Measurements from ENCODE around the gene LRRC75A.

DNA sequence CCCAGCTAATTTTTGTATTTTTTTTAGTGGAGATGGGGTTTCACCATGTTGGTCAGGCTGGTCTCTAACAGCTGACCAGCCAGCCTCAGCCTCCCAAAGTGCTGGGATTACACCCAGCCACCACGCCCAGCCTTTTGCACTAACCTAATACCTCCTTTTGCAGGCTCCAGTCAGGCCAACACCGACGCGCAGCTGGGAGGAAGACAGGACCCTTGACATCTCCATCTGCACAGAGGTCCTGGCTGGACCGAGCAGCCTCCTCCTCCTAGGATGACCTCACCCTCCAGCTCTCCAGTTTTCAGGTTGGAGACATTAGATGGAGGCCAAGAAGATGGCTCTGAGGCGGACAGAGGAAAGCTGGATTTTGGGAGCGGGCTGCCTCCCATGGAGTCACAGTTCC is 74.6 kb downstream of the LRRC75A start:
- TF ChIP-seq CTCF (IDR thresholded peaks at IDR 0.05; ENCODE audit: low read length) (no peak), EZH2 (IDR thresholded peaks at IDR 0.05; ENCODE audit: borderline replicate concordance, low read length) (no peak)
